ENCODE measurements around the gene POFUT2. TPM values are rescaled to one million over a fixed set of nuclear protein-coding genes. Genes with fewer than 3 reads are reported as not detected.

The POFUT2 gene, protein sequence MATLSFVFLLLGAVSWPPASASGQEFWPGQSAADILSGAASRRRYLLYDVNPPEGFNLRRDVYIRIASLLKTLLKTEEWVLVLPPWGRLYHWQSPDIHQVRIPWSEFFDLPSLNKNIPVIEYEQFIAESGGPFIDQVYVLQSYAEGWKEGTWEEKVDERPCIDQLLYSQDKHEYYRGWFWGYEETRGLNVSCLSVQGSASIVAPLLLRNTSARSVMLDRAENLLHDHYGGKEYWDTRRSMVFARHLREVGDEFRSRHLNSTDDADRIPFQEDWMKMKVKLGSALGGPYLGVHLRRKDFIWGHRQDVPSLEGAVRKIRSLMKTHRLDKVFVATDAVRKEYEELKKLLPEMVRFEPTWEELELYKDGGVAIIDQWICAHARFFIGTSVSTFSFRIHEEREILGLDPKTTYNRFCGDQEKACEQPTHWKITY
- polyA plus RNA-seq (2013, experiment 1 of 4): 57.9 TPM
- polyA plus RNA-seq (2013, experiment 2 of 4): 67.1 TPM
- polyA plus RNA-seq (2013, experiment 3 of 4): 44.1 TPM
- 58.8 TPM for polyA plus RNA-seq (2013, experiment 4 of 4)

DNA sequence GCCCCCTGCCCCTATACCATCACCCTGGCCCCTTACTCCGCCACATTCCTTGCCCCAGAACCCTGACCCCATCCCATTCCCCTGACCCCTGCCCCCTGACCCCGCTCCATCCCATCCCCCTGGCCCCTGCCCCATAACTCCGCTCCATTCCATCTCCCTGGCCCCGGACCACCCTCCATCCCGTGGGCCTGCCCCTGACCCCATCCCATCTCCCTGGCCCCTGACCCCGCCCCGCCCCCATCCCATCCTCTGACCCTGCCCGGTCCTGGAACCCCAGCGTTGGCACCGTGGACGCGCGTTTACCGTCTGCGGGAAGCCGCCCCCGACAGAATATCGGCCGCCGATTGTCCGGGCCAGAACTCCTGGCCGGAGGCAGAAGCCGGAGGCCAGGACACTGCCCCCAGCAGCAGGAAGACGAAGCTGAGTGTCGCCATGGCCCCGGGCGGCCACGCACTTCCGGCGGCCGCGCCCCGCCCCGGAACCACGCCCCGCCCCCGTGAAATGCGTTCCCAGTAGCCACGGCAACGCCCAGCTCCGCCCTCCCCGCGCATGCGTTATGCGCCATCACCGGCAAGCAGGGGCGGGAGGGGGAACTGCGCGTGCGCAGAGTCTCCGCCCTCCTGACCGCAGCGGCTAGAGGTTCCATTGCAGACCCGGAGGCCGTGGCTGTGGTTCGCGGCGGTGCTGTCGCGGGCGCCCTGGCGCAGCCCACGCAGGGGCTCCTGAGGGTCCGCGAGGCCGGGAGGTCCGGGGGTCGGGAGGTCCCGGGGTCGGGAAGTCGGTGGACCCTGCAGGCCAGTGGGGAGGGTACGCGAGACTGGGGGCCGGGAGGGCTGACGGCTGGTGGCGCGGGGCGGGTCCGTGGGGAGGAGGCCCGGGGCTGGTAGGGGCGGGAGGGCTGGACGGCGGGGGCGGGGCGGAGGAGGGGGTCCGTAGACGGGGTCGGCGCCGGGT is at the start of gene POFUT2:
TSS of gene POFUT2 (minus strand) at position 458 of the 954 bp plus-strand sequence. CDS start at position 434, 24 bp downstream.
- H3K27me3 ChIP-seq (ENCODE audit: control insufficient read depth, insufficient read depth, low read length, poor library complexity, severe bottlenecking): no peaks in the 10 kb centered on the region
- H3K4me3 ChIP-seq (ENCODE audit: insufficient read depth, low read depth, low read length): peak within 1 kb of the TSS; percentile 74
- H3K4me1 ChIP-seq (ENCODE audit: control insufficient read depth, insufficient read depth, low read length): peaks cover 5% of the 10 kb centered on the region
- peaks cover 21% of the 10 kb centered on the region for H3K36me3 ChIP-seq (ENCODE audit: control insufficient read depth, insufficient read depth, low read length)
- no peaks in the 10 kb centered on the region for H3K9me3 ChIP-seq (ENCODE audit: control insufficient read depth, low read length)
- peak within 1 kb of the TSS; percentile 92 for H3K27ac ChIP-seq (ENCODE audit: insufficient read depth, low read depth, low read length, poor library complexity, severe bottlenecking)
- WGBS, 2 experiments: 0% methylated on average over 90 of the region's 90 CpGs

DNA sequence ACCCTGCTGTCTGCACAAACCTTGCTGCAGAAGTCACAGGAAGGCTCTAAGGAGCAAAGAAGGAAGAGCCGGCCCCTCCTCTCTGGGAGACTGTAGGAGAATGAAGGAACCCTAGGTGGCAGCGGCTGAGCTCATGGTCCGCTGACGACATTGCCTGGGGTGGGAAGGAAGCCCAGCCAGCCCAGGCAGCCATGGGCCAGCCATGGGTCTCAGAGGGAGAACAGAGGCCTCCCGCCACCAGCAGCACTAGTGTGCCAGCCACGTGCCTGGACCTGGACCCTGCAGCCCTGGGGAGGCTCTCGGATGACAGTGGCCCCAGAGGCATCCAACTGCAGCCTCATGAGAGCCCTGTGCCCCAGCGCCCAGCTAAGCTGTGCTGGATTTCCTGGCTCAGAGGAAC is 49.2 kb upstream of the POFUT2 start:
- Histone ChIP-seq H3K27me3 (ENCODE audit: control insufficient read depth, insufficient read depth, low read length, poor library complexity, severe bottlenecking) (no peaks in the 10 kb centered on the region), H3K27ac (ENCODE audit: insufficient read depth, low read depth, low read length, poor library complexity, severe bottlenecking) (no peak overlapping the region), H3K4me1 (ENCODE audit: control insufficient read depth, insufficient read depth, low read length) (peaks cover 35% of the 10 kb centered on the region), H3K9me3 (ENCODE audit: control insufficient read depth, low read length) (no peaks in the 10 kb centered on the region), H3K36me3 (ENCODE audit: control insufficient read depth, insufficient read depth, low read length) (no peaks in the 10 kb centered on the region), H3K4me3 (ENCODE audit: insufficient read depth, low read depth, low read length) (no peak overlapping the region)
- WGBS, 2 experiments: 51 to 55% methylated on average over 8 of the region's 8 CpGs

DNA sequence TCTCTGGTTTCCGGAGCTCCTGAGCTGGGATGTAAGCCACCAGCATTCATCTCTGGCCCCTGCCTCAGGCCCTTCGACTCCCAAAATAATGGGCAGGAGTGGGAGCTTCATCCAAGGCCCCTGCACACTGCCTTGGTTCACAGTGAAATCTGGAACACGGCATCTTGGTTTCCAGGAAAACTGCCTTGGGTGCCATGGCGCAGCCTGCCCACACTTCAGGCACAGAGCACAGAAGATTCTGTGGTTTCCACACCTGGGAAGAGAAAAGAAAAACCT is 48.8 kb upstream of the POFUT2 start:
- peaks cover 36% of the 10 kb centered on the region for H3K4me1 ChIP-seq (ENCODE audit: control insufficient read depth, insufficient read depth, low read length)
- H3K27me3 ChIP-seq (ENCODE audit: control insufficient read depth, insufficient read depth, low read length, poor library complexity, severe bottlenecking): no peaks in the 10 kb centered on the region
- H3K27ac ChIP-seq (ENCODE audit: insufficient read depth, low read depth, low read length, poor library complexity, severe bottlenecking): no peak overlapping the region
- H3K36me3 ChIP-seq (ENCODE audit: control insufficient read depth, insufficient read depth, low read length): no peaks in the 10 kb centered on the region
- no peaks in the 10 kb centered on the region for H3K9me3 ChIP-seq (ENCODE audit: control insufficient read depth, low read length)
- H3K4me3 ChIP-seq (ENCODE audit: insufficient read depth, low read depth, low read length): no peak overlapping the region
- WGBS, 2 experiments: 92 to 95% methylated on average over 4 of the region's 4 CpGs

- H3K27me3 ChIP-seq (ENCODE audit: control insufficient read depth, insufficient read depth, low read length, poor library complexity, severe bottlenecking): no peaks in the 10 kb centered on the region
- H3K4me3 ChIP-seq (ENCODE audit: insufficient read depth, low read depth, low read length): no peak overlapping the region
- H3K27ac ChIP-seq (ENCODE audit: insufficient read depth, low read depth, low read length, poor library complexity, severe bottlenecking): no peak overlapping the region
- peaks cover 36% of the 10 kb centered on the region for H3K4me1 ChIP-seq (ENCODE audit: control insufficient read depth, insufficient read depth, low read length)
- no peaks in the 10 kb centered on the region for H3K9me3 ChIP-seq (ENCODE audit: control insufficient read depth, low read length)
- 89 to 92% methylated on average over 19 of the region's 19 CpGs for WGBS, 2 experiments
- H3K36me3 ChIP-seq (ENCODE audit: control insufficient read depth, insufficient read depth, low read length): no peaks in the 10 kb centered on the region
Observed at GRCh38 chr21:45335761-45336534, 48.3 kb upstream of the POFUT2 start.

DNA sequence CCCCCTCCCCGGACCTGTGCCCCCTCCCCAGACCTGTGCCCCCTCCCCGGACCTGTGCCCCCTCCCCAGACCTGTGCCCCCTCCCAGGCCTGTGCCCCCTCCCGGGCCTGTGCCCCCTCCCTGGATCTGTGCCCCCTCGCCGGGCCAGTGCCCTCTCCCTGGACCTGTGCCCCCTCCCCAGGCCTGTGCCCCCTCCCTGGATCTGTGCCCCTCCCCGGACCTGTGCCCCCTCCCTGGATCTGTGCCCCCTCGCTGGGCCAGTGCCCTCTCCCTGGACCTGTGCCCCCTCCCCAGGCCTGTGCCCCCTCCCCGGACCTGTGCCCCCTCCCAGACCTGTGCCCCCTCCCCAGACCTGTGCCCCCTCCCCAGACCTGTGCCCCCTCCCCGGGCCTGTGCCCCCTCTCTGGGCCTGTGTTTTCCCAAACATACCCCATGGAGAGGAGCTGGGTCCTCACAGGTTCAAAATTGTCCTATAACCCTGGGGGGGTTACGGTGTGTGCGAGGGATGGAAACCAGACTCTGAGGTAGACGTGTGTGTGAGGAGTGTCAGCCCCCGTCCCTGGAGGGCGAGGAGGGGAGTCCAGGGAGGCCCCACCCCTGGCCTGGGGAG is 47.6 kb upstream of the POFUT2 start:
- H3K4me1 ChIP-seq (ENCODE audit: control insufficient read depth, insufficient read depth, low read length): peaks cover 43% of the 10 kb centered on the region
- no peaks in the 10 kb centered on the region for H3K36me3 ChIP-seq (ENCODE audit: control insufficient read depth, insufficient read depth, low read length)
- no peaks in the 10 kb centered on the region for H3K9me3 ChIP-seq (ENCODE audit: control insufficient read depth, low read length)
- no peak overlapping the region for H3K4me3 ChIP-seq (ENCODE audit: insufficient read depth, low read depth, low read length)
- H3K27ac ChIP-seq (ENCODE audit: insufficient read depth, low read depth, low read length, poor library complexity, severe bottlenecking): no peak overlapping the region
- H3K27me3 ChIP-seq (ENCODE audit: control insufficient read depth, insufficient read depth, low read length, poor library complexity, severe bottlenecking): no peaks in the 10 kb centered on the region
- 90 to 95% methylated on average over 10 to 11 of the region's 14 CpGs for WGBS, 2 experiments

GRCh38 chr21:45334591-45335081 is 46.9 kb upstream of the POFUT2 start:
- WGBS, 2 experiments: 92 to 93% methylated on average over 9 of the region's 9 CpGs
- H3K4me1 ChIP-seq (ENCODE audit: control insufficient read depth, insufficient read depth, low read length): peaks cover 49% of the 10 kb centered on the region

DNA sequence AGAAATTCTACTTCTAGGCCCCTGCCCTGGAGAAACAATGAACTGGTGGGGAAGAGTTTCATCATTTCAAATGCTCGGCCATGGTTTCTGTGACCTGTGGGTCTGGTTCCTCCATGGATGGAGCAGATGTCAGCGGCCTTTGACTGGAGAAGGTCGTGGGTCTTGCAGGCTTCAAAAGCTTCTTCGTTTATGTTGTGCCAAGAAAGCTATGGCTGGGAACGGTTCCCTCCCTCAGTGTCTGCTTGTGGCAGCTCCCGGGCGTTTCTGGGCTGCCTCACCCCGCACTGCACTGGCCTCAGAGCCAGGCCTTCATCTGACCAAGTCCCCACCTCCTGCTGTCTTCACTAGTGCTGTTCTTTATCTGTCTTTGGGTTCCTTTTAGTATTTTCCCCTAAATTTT is 46.4 kb upstream of the POFUT2 start:
- 85 to 86% methylated on average over 8 of the region's 8 CpGs for WGBS, 2 experiments
- H3K36me3 ChIP-seq (ENCODE audit: control insufficient read depth, insufficient read depth, low read length): no peaks in the 10 kb centered on the region
- H3K27ac ChIP-seq (ENCODE audit: insufficient read depth, low read depth, low read length, poor library complexity, severe bottlenecking): peak overlapping the region; percentile 36
- H3K27me3 ChIP-seq (ENCODE audit: control insufficient read depth, insufficient read depth, low read length, poor library complexity, severe bottlenecking): no peaks in the 10 kb centered on the region
- H3K9me3 ChIP-seq (ENCODE audit: control insufficient read depth, low read length): no peaks in the 10 kb centered on the region
- H3K4me3 ChIP-seq (ENCODE audit: insufficient read depth, low read depth, low read length): no peak overlapping the region
- H3K4me1 ChIP-seq (ENCODE audit: control insufficient read depth, insufficient read depth, low read length): peaks cover 53% of the 10 kb centered on the region

More at GRCh38 chr21:45334591-45335081, 46.9 kb upstream of the POFUT2 start:
- no peaks in the 10 kb centered on the region for H3K27me3 ChIP-seq (ENCODE audit: control insufficient read depth, insufficient read depth, low read length, poor library complexity, severe bottlenecking)
- H3K4me3 ChIP-seq (ENCODE audit: insufficient read depth, low read depth, low read length): no peak overlapping the region
- H3K27ac ChIP-seq (ENCODE audit: insufficient read depth, low read depth, low read length, poor library complexity, severe bottlenecking): no peak overlapping the region
- no peaks in the 10 kb centered on the region for H3K36me3 ChIP-seq (ENCODE audit: control insufficient read depth, insufficient read depth, low read length)
- H3K9me3 ChIP-seq (ENCODE audit: control insufficient read depth, low read length): no peaks in the 10 kb centered on the region

GRCh38 chr21:45333583-45334121 is 46.0 kb upstream of the POFUT2 start:
- Histone ChIP-seq H3K4me1 (ENCODE audit: control insufficient read depth, insufficient read depth, low read length) (peaks cover 57% of the 10 kb centered on the region), H3K9me3 (ENCODE audit: control insufficient read depth, low read length) (no peaks in the 10 kb centered on the region), H3K4me3 (ENCODE audit: insufficient read depth, low read depth, low read length) (no peak overlapping the region), H3K36me3 (ENCODE audit: control insufficient read depth, insufficient read depth, low read length) (no peaks in the 10 kb centered on the region), H3K27me3 (ENCODE audit: control insufficient read depth, insufficient read depth, low read length, poor library complexity, severe bottlenecking) (no peaks in the 10 kb centered on the region), H3K27ac (ENCODE audit: insufficient read depth, low read depth, low read length, poor library complexity, severe bottlenecking) (peak overlapping the region; percentile 36)
- 53 to 58% methylated on average over 18 of the region's 18 CpGs for WGBS, 2 experiments

DNA sequence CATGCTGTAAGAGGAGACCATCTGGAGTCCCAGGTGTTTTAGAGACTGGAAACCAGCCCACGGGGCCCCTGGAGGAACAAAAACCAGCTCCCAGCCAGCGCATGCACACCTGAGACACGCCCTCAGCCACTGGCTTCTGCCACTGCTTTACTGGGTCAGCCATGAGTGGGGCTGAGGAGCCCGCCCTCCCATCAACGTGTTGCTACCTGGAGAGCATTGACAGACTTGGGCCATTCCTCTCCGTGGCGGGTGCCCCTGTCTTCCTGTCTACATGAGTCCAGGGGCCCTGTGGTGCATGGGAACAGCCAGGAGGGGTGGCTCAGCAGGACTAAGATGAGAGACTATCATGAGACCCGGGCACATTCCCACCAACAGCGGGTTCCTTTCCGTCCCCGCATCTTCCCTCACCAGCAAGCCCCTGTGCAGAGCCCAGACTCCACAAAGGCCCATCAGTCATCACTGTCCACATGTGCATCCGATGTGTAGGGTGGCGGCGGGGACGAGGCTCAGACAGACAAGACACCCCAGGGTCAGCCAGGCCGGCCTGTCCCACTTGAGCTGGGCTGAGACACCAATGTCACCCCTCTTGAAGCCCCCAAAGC is 45.4 kb upstream of the POFUT2 start:
- H3K4me1 ChIP-seq (ENCODE audit: control insufficient read depth, insufficient read depth, low read length): peaks cover 59% of the 10 kb centered on the region
- WGBS, 2 experiments: 91 to 92% methylated on average over 16 of the region's 16 CpGs
- H3K4me3 ChIP-seq (ENCODE audit: insufficient read depth, low read depth, low read length): no peak overlapping the region
- no peaks in the 10 kb centered on the region for H3K27me3 ChIP-seq (ENCODE audit: control insufficient read depth, insufficient read depth, low read length, poor library complexity, severe bottlenecking)
- H3K27ac ChIP-seq (ENCODE audit: insufficient read depth, low read depth, low read length, poor library complexity, severe bottlenecking): no peak overlapping the region
- H3K9me3 ChIP-seq (ENCODE audit: control insufficient read depth, low read length): no peaks in the 10 kb centered on the region
- no peaks in the 10 kb centered on the region for H3K36me3 ChIP-seq (ENCODE audit: control insufficient read depth, insufficient read depth, low read length)

Data from ectodermal cell (in vitro differentiated cells).